Measurements from ENCODE around the gene ZNF383.
"Not testable (repeated sequence)": the region's sequence is repeated elsewhere in the genome, so short reads cannot be mapped to it uniquely, and the experiment has no call there.

ZNF383 gene

DNA sequence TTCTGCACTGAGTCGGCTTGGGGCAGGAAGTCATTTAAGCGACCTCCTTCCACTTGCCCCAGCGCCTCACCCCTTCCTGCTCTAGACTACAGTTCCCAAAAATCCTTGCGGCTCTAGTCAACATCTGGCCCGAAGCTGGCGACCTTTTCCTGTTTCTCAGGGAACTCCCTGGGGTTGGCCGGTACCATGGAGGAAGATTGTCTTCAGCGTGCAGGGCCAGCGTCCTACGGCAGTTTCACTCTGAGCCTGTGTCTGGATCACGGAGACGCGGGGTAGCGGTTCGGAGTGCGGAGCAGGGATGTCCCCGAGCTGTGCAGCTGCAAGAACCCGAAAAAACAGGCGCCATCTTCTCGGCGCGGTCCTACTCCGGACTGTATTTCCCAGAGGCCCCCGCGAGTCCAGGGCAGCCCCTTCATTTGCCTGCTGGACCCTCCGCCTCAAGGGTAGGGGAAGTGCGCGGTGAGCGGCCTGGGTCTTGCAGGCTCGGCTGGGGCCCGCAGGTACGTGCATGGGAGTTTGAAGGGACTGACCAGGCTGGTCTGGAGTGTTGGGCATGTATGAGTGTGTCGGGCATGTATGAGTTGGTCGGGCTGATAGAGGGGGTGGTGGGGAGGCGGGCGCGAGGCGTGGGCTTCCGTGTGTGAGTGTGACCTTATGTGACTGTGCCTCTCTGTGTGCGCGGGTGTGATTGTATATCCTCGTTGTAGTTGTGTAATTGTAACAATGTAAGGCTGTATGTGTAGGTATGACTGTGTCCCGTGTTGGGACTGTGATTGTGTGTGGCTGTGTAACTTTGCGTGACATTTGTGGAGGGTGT lies at the start of gene ZNF383:
Gene ZNF383, plus strand, starts transcription at position 440 of the 817 bp plus-strand sequence. CDS start 12,240 bp downstream, outside the sequence.
- peak; percentile 64 for DNase-seq (ENCODE audit: low read depth)
- peak within 1 kb of the TSS; percentile 94 for H3K4me3 ChIP-seq (ENCODE audit: low read depth, low read length)

DNA sequence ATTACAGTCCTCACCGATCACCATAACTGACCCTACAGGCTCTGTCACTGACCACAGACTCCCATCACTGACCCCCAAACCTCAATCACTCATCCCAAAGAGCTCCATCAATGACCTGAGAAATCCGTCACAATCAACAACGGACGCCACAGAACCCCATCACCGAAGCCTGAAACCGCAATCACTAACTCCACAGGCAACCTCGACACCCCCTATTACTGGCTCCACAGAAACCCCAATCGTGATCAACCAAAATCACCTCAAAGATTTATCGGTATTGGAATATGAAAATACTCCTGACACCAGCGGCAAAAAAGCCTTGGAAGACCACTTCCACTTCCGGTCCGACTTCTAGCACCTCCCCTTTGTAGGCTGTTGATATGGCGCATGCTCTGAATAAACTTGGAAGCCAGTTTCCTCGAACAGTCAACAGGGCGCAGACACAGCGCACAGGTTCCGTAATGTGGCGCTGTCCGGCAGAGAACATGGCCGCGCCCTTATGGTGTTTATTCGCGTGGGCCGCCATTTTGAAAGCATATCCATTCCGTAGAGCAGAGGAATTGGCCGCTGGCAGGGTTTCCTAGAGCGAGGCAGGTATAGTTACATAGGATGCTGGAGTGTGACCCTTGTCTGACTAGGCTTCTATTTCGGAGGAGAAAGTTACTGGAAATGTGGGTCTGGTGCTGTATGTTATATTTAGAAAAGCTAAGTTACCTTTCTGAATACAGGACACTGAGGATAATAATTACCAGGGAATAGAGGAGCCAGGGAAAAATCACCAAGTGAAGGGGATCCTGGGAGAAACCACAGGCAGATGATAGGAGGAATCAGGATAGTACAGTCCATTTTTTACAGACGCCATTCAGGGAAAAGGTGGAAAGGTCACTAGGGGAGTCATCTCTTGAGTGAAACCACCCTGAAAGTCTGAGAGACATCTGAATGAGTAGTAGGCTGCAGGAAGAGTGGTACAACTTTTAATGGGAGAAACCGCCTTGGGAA lies 45.3 kb upstream of the ZNF383 start, which contains the start of gene ZNF585A:
Gene ZNF585A, minus strand, starts transcription at position 328 of the 999 bp plus-strand sequence. CDS start 2,785 bp downstream, outside the sequence.
- H3K4me3 ChIP-seq (ENCODE audit: low read depth, low read length), result peak within 1 kb of the TSS; percentile 74
- peak; percentile 92 for DNase-seq (ENCODE audit: low read depth)

DNA sequence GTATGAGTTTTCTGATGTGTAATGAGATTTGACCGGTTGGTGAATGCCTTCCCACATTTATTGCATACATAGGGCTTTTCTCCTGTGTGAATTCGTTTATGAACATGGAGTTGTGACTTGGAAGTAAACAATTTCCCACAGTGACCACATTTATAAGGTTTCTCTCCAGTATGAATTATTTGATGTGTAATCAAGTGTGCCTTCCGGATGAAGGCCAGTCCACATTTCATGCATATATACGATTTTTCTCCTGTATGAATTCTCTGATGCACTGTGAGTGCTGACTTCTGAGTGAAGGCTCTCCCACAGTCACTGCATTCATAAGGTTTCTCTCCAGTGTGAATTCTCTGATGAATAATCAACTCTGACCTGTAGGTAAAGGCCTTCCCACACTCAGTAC lies 31.9 kb upstream of the ZNF383 start:
- not testable (repeated sequence) for DNase-seq (ENCODE audit: low read depth); H3K4me3 ChIP-seq (ENCODE audit: low read depth, low read length)

DNA sequence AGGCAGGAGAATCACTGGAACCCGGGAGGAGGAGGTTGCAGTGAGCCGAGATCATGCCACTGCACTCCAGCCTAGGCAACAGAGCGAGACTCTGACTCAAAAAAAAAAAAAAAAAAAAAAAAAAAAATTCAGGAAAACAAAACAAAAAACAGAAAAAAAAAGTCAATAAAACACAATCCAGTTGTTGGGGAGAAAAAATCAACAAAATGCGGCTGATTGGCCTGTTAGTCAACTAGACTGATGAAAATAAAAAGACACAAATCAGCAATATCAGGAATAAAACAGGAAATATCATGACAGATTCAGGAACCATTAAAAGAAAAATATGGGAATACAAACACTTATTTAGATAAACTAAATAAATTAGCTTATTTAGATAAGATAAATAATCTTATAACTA lies 22.8 kb upstream of the ZNF383 start:
- not testable (repeated sequence) for DNase-seq (ENCODE audit: low read depth); H3K4me3 ChIP-seq (ENCODE audit: low read depth, low read length)

DNA sequence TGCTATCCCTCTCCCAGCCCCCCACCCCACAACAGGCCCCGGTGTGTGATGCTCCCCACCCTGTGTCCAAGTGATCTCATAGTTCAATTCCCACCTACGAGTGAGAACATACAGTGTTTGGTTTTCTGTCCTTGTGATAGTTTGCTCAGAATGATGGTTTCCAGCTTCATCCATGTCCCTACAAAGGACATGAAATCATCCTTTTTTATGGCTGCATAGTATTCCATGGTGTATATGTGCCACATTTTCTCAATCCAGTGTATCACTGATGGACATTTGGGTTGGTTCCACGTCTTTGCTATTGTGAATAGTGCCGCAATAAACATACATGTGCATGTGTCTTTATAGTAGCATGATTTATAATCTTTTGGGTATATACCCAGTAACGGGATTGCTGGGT lies 20.9 kb upstream of the ZNF383 start:
- DNase-seq (ENCODE audit: low read depth); H3K4me3 ChIP-seq (ENCODE audit: low read depth, low read length): not testable (repeated sequence)

DNA sequence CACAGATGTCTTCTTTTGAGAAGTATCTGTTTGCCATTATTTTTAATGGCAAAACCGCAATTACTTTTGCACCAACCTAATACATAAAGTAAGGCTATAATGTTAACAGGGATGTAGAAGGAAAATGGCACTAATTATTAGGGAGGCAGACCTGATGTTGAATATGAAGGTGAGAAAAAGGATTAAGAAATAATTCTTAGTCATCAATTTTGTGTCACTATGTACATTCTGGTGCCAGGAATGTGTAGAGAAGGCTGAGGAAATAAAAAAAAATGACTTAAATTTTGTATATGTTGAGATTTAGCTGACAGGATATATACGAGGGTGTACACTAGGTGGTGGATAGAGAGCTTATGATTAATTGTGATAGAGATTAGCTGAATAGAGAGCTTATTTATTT lies 20.2 kb upstream of the ZNF383 start:
- no peak for DNase-seq (ENCODE audit: low read depth)
- no peak overlapping the region for H3K4me3 ChIP-seq (ENCODE audit: low read depth, low read length)

DNA sequence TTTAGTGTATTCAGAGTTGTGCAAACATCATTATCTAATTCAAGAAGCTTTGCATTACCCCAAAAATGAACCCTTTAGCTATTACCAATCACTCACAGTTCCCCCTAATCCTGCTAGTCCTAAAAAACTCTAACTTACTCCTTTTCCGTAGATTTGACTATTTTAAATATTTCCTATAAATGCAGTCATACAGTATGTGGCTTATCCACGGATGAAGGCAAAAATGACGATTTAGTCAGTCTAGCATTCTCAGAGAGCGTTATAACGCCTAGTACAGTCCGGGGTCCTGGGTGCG lies 587 bp upstream of the ZNF383 start:
- H3K4me3 ChIP-seq (ENCODE audit: low read depth, low read length), result peak overlapping the region; percentile 94

DNA sequence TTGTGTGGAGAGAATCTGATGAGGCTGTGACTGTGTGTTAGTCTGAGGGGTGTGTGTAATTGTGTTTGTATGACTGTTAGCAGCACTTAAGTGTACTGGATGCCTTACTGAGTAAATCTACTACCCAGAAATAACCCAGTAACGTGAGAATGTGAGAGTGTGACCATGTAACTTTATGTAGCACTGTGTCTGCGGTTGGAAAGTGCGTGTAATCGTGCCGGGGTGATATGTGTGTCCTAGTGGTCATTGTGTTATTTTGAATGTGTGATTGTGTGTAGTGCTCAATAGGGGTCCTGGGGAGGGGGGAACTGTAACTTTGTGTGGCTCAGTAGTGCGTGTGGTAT lies 550 bp downstream of the ZNF383 start:
- no peak for DNase-seq (ENCODE audit: low read depth)
- H3K4me3 ChIP-seq (ENCODE audit: low read depth, low read length), result peak overlapping the region; percentile 94

More for the DNA sequence above, 587 bp upstream of the ZNF383 start:
- no peak for DNase-seq (ENCODE audit: low read depth)

DNA sequence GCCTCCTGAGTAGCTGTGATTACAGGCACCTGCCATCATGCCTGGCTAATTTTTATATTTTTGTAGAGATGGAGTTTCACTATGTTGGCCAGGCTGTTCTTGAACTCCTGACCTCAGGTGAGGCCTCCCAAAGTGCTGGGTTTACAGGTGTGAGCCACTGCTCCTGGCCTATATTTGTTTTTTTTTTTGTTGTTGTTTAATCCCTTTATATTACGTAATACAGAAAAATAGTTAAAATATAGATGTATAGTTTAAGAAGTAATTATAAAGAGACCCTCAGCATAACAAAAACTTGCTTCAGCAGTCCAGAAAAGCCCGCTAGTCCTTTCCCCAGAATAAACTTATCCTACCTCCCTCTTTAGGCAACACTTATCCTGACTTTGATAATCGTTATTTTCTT lies 2.4 kb downstream of the ZNF383 start:
- H3K4me3 ChIP-seq (ENCODE audit: low read depth, low read length), result no peak overlapping the region
- no peak for DNase-seq (ENCODE audit: low read depth)

DNA sequence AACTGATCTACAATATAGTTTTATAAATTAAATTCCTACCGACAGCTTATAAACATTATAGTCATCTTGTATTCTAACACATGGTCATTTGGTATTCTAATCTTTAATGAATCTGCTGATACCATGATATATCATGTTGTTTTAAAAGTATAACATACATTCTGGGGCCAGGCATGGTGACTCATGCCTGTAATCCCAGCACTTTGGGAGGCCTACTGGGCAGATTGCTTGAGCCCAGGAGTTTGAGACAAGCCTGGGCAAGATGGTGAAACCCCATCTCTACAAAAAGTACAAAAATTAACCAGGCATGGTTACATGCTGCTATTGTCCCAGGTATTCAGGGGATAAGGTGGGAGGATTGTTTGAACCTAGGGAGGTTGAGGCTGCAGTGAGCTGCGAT lies 3.1 kb downstream of the ZNF383 start:
- DNase-seq (ENCODE audit: low read depth), result no peak
- H3K4me3 ChIP-seq (ENCODE audit: low read depth, low read length), result no peak overlapping the region

DNA sequence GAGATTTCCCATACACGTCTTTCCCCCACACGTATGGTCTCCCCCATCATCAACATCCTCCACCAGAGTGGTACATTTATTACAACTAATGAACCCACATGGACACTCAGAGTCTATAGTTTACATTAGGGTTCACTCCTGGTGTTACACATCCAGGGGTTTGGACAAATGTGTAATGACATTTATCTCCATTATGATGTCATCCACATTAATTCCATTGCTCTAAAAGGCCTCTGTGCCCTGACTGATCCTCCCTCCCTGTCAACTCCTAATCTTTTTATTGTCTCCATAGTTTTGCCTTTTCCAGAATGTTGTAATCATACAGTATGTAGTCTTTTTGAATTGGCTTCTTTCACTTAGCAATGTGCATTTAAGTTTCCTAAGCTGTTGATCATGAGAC lies 8.2 kb downstream of the ZNF383 start:
- no peak for DNase-seq (ENCODE audit: low read depth)
- H3K4me3 ChIP-seq (ENCODE audit: low read depth, low read length), result no peak overlapping the region

DNA sequence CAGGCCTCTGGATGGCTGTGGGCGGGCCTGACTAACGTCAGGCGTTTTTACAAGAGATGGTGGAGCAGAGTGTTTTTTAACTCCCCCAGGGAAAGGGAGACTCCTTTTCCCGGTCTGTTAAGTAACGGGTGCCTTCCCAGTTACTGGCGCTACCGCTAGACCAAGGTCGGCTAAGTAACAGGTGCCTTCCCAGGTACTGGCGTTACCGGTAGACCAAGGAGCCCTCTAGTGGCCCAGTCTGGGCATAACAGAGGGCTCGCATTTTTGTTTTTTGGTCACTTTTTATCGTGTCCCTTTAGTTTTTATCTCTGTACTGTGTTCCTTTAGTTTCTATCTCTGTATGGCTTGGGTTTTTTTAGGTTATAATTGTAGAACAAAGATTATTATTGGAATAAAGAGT lies 10.0 kb downstream of the ZNF383 start:
- H3K4me3 ChIP-seq (ENCODE audit: low read depth, low read length), result no peak overlapping the region
- no peak for DNase-seq (ENCODE audit: low read depth)

DNA sequence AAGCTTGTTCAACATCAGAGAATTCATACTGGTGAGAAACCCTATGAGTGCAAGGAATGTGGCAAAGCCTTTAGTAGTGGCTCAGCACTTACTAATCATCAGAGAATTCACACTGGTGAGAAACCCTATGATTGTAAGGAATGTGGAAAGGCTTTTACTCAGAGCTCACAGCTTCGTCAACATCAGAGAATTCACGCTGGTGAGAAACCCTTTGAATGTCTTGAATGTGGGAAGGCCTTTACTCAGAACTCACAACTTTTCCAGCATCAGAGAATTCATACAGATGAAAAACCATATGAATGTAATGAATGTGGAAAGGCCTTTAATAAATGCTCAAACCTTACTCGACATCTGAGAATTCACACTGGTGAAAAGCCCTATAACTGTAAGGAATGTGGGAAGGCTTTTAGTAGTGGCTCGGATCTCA lies 25.2 kb downstream of the ZNF383 start:
- H3K4me3 ChIP-seq (ENCODE audit: low read depth, low read length), result no peak overlapping the region
- no peak for DNase-seq (ENCODE audit: low read depth)

DNA sequence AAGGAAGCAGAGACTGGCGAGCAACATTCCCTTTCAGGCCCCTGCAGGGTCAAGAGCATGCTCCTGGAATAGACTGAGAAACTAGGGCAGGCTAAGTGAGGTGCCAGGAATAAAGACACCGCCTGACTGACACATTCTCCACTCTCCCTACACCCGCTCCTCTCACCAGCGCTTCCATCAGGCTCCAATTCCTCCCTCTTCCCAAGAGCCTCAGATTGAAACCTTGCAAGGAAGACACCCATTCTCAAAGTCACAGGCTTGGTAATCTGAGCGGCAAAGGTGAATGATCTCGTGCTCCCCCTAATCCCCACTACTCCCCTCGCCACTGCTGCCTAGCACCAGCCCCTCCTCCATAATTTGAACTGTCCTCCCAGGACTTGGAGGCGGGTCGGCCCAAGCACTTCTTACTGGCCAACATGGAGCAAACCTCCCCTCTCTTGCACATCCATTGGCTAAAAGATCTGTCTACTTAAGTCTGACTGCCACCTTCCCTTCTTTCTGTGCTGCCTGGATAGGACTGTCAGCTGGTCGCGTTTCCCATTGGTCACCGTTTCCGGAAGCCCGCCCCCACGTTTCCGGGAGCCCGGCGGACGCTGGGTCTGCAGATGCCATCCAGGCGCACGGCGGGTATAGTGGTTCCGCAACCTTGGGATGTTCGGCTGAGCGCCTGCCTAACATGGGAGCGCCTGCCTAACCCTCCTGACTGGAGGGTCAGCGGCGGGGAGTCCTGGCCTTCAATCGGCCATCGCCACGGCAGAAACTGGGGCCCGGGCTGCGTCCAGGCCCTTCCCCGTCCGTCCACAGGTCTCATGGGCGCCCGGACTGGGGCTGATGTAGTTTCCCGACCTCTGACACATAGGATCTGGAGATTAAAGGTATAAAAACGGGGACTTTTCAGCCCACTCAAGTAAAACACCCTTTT lies 33.6 kb downstream of the ZNF383 start:
- peak; percentile 98 for DNase-seq (ENCODE audit: low read depth)
- peak overlapping the region; percentile 81 for H3K4me3 ChIP-seq (ENCODE audit: low read depth, low read length)

DNA sequence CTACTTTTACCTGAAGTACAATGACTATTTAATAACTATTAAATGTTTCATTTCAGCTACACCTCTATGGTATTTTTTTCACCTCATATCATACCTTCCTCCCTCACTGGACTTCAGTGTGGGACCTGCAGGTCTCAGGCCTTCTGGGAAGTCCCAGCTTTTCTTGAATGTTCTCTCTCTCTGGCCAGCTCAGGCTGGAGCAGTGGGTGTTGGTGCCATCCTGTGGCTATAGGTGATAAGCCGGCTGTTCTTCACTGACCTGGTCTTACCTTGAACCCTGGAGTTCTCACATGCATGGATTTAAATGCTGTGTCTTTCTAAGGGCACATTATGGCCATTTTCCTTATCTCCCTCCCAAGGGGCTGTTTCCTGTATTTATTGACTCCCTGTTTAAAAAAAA lies 45.0 kb downstream of the ZNF383 start:
- not testable (repeated sequence) for DNase-seq (ENCODE audit: low read depth); H3K4me3 ChIP-seq (ENCODE audit: low read depth, low read length)

DNA sequence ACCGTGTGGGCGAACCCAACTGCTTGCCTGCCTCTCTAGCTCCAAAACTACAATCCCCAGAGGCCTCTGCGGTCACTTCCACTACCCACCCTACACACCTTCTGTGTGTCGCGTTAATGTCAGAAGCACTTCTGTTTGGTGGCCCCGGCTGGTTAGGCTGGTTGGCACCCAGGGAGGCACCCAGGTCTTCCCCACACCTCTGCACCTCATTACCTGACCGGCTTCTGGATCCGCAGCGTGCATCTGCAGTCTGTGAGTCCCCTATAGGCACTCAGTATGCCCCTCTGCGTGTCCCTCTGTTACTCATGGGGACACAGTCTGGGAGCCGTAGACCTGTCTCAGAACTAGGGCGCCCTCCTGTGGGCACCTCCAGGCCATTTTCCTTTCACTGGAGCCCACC lies 49.0 kb downstream of the ZNF383 start:
- not testable (repeated sequence) for DNase-seq (ENCODE audit: low read depth); H3K4me3 ChIP-seq (ENCODE audit: low read depth, low read length)

DNA sequence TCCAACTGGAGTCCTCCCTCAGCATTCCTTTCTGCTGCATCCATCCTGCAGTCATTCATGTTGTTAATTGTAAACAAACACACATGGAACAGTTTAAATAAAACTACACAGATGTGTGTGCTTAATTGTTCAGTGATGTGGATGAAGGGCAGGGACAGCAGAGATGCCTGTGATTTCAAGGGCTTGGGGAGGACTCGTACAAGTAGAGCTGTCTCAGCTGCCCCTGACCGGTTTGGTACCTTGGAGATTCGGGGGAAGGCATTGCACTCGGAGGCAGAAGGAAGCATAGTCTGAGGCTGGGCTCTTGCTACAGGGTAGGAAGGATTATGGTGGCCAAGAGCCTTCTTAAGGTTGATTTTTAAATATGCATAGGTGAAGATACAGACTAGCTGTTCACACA lies 49.7 kb downstream of the ZNF383 start:
- DNase-seq (ENCODE audit: low read depth); H3K4me3 ChIP-seq (ENCODE audit: low read depth, low read length): not testable (repeated sequence)

DNA sequence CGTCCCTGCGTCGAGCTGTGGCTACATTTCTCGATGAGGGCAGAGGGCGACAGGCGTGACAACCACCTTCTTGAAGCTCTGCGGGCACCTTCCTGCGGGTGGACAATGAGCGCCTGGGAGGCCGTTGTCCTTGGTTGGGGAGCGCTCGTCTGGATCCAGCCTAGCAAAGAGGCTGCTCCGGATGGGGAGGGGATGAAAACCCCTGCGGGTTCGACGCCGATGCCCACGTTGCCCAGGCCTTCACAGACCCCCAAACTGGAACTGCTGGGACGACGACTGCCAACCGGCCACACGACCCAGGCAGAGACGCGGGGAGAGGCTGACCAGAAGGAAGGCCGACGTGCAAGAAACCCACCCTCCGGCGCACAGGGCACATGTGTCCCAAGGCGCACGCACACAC lies 62.6 kb downstream of the ZNF383 start:
- H3K4me3 ChIP-seq (ENCODE audit: low read depth, low read length); DNase-seq (ENCODE audit: low read depth): not testable (repeated sequence)

DNA sequence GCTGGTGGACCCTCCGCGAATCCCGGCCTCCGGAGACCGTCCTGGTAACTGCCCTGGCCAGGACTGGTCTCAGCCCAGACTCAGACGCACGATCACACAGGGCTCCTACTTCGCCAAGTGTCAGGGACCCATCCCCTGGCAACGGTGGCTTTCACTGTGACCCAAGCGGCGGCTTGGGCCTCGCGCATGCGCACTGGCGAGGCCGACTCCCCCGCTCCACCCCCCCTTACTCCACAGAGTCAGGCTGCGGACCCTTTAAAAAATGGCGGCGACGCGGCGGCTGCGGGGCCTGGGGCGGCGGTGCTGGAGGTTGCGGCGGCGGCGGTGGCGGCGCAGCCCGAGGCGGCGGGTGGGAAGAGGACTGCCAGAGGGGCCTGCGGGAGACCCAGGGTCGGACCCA lies 66.0 kb downstream of the ZNF383 start:
- not testable (repeated sequence) for DNase-seq (ENCODE audit: low read depth)

More for the DNA sequence above, 66.0 kb downstream of the ZNF383 start:
- H3K4me3 ChIP-seq (ENCODE audit: low read depth, low read length), result not testable (repeated sequence)

All from skeletal muscle cell (primary cell).